Dedifferentiated amniotic fluid mesenchymal stem cell (primary cell): ENCODE results near the gene CERS6.
"Not testable (repeated sequence)": the region's sequence is repeated elsewhere in the genome, so short reads cannot be mapped to it uniquely, and the experiment has no call there.

ENCODE experiments used
- DNase-seq: peaks from one replicate; pipeline ENCODE4 v3.0.0-alpha.2; 2016; ENCODE audit errors: extremely low spot score

Gene CERS6

DNA sequence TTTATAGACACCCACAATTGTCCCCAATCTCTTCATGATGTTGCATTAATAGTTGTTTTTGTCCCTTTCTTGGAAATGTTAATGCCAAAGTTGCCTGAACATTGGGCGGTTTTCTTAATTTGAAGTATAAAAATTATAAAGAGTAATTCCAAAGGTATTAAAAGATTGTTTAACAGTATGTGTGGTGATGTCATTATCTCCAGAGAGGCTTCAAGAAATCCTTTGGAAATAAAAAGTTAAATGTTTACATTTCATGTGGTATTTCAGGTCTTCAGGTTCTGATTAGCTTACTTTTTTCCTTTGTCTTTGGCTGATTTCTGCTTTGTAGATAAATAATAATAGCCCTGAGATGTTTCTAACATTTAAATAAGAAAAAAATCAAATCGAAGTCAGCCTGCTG lies 317.1 kb downstream of the CERS6 start:
- no peak for DNase-seq

- DNase-seq: peak; percentile 24
These were observed 317.8 kb downstream of the CERS6 start for GRCh38 chr2:168773719-168774521.

DNA sequence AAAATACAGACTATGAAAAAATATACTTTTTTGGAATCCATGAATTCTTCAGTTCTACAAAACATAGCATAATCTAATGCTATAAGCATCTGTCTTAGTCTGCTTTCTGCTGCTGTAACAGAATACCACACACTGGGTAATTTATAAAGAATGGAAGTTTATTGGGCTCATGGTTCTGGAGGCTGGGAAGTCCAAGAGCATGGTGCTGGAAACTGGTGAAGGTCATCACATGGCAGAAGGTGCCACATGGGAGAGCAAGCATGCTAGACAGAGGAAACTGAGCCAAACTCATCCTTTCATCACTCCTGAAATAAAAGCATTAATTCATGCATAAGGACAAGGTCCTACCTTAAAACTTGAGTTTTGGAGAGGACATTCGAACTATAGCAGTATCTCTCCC lies 319.8 kb downstream of the CERS6 start:
- no peak for DNase-seq

DNA sequence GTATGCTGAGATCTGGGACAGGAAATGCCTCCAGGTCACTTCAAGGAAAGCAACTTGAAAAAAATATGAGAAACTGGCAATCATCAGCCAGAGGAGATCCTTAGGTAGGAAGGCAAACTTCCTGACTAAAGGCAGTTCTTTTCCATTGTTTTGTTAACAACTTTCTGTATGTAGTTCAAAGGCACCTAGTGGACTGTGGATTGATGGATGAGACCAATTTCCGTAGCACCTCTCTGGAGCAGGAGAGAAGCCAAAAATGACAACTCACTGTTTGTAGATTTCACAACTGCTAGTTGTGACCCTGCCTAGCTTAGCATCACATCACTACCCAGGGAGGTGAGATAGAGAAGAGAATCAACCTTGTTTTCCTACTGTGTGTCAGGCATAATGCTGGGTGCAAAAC lies 324.6 kb downstream of the CERS6 start:
- DNase-seq: no peak

- DNase-seq: no peak
These were observed 325.2 kb downstream of the CERS6 start for GRCh38 chr2:168781191-168781817.

DNA sequence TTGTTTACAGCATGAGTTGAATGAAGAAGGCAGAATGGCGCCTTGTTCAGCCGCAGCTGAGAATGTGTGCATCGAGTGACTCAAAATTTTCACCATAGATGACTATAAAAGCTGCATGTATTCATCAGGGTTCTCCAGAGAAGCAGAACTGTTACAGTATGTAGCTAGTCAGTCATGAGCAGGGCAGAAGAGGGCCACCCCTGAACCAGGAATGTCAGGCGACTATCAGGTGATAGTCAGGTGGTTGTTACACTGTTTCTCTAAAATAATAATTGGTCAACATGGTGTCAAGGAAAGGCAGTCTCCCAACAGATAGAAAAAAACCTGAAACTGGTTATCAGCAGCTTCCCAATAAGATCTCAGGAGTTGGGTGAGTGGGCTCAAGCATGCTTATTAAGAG lies 326.2 kb downstream of the CERS6 start:
- no peak for DNase-seq

DNA sequence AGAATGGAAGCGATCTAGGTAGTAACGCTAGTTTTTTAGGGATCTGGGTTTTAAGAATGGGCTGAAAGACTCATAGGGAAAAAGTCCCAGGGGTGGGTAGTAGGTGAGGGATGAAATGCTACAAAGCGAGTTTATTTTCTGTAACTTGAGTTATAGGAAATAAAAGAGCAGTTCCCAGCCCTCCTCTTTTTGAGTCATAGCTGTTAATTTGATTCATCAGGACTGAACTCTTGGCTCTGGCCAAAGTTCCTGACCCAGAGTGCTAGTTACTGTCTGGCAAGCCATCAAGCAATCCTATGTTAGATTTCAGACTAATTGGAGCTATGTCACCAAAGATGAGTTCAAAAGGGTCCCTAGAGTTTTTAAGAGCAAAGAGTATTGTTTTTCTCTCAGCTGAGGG lies 328.9 kb downstream of the CERS6 start:
- DNase-seq: no peak

GRCh38 chr2:168787098-168787781 lies 331.2 kb downstream of the CERS6 start:
- no peak for DNase-seq

- DNase-seq: no peak
These were observed 331.8 kb downstream of the CERS6 start for GRCh38 chr2:168787782-168788376.

- no peak for DNase-seq
These were observed 333.7 kb downstream of the CERS6 start for GRCh38 chr2:168789776-168790175.

DNA sequence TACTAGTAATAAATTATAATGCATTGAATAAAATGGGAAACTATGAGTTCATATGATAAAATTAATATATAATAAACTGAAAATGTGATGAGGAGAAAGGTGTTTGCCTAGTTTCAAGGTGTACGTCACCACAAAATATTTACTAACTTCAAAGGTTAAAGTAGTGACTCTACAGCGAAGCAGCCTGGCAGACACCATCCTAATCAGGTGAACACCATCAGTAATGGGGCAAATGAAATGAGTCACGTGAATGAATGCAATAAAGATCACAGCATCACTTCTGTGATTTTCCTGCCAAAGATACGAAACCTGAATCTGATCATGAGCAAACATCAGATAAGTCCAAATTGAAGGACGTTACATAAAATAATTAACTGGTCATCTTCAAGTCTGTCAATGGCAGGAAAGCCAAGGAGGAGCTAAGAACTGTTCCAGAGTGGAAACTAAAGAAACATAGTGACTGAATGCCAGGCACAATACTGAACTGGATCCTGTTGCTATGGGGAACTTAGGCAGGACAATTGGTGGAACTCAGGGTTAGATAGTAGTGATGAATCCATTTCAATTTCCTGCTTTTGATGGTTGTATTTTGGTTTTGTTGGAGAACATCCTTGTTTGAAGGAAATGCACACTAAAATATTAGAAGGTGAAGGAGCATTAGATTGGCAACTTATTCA lies 334.3 kb downstream of the CERS6 start:
- DNase-seq: no peak

DNA sequence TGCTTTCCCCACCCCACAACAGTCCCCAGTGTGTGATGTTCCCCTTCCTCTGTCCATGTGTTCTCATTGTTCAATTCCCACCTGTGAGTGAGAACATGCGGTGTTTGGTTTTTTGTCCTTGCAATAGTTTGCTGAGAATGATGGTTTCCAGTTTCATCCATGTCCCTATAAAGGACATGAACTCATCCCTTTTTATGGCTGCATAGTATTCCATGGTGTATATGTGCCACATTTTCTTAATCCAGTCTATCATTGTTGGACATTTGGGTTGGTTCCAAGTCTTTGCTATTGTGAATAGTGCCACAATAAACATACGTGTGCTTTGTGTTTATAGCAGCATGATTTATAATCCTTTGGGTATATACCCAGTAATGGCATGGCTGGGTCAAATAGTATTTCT lies 335.1 kb downstream of the CERS6 start:
- not testable (repeated sequence) for DNase-seq

- no peak for DNase-seq
These were observed 337.5 kb downstream of the CERS6 start for GRCh38 chr2:168793596-168793995.

DNA sequence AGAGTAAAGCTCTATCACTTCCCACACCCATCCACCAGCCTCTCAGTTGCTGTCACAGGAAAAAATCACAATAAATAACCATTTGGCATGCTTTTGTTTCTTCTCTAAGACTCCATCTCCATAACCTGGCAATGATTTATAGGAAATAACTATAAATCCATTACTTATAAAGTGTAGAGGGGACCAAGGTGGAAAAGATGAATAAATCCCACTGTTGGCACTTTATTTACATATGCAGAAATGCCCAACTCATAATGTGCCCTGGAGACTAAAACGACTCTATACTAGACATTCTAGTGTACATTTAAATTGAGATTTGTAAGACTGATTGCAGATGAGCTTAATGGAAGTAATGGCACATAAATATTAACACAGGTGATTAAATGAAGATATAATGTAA lies 338.9 kb downstream of the CERS6 start:
- no peak for DNase-seq

- DNase-seq: no peak
These were observed 340.1 kb downstream of the CERS6 start for GRCh38 chr2:168796090-168796577.

DNA sequence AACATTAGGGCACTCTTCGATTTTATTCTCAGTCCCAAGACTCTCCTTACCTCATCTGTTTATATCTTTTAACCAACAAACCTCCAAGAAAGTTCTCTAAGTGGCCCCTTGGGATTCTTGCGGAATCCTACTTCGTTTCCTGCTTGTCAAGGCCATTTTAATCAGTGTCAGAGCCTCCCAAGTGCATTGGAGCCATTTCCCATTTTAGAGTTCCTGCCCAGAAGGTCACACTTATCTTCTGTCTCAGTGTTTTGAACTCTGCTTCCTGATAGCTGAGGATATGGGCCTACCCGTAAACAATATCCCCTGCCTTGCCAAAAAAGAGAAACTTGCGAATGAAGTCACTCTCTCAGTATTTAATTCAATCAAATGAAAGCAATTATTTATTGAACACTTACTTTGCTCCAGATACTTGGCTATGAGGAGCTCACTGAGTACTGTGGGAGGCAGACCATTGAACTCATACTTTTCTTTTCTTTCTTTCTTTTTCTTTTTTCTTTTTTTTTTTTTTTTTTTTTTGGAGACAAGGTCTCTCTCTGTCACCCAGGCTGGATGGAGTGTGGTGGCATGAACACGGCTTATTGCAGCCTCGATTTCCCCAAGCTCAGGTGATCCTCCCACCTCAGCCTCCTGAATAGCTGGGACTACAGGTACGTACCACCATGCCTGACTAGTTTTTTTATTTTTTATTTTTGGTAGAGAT lies 340.7 kb downstream of the CERS6 start:
- DNase-seq: no peak

DNA sequence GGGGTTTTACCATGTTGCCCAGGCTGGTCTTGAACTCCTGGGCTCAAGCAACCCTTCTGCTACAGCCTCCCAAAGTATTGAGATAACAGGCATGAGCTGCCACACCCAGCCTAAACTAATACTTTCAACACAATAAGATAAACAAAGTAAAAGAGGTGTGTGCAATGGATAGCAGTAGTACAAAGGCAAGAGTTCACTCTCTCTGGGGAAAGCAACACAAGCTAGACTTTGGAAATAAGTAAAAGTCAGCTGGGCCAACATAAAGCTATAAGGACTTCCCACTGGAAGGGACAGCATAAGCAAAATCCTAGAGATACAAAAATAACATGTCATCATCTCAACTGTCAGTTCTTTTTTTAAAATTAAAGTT lies 341.2 kb downstream of the CERS6 start:
- no peak for DNase-seq

DNA sequence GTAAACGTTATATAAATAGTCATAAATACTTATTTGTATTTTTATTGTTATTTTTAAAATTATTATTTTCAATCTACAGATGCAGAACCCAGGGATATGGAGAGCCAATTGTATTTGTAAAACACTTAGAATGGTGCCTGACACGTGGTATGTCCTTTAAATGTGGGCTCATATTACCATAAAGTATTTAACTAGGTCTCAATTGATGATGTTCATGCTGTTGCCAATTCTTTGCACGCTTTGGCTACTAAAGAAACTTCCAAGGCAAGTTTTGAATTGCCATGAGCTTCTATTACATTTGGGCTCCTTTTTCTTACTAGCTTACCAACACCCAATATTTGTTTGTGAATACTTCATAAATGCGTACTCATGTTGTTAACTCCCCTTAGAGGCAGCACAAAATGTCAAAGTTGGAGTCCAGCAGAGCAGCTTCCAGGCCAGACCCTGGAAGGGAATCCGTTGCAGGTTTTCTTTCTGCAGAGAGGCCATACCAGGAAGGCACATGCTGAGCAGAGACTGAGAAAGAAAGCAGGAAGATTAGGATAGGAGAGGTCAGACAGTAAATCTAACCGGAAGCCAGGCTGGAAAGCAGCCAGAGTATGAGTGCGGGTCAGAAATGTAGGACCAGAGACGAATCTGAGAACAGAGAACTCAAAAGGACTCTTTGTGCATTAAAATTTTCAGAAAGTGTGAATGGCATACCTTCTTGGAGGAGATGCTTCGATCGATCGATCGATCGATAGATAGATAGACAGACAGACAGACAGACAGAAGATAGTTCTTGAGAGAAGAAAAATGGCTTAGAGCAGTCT lies 342.2 kb downstream of the CERS6 start:
- DNase-seq: no peak

- no peak for DNase-seq
These were observed 342.9 kb downstream of the CERS6 start for GRCh38 chr2:168798888-168799410.

- no peak for DNase-seq
These were observed 345.4 kb downstream of the CERS6 start for GRCh38 chr2:168801471-168801870.
